Adrenal gland (tissue), 5 donors: Measurements from ENCODE around the gene DCP1A.

Experiments used
- CTCF ChIP-seq, 6 experiments: fragments of 450-650 bp in 4 of 6; fragments of 200-600 bp in 2 of 6; sonication (generic) in 1 of 6; IDR thresholded peaks; 1 replicate in 5 of 6; 2 replicates in 1 of 6; pipeline versions ENCODE4 v1.5.1 to v1.8.0; 2016 to 2021; ENCODE audit warnings: antibody characterized with exemption in 6 of 6, mild to moderate bottlenecking in 2 of 6, moderate library complexity in 1 of 6
- POLR2A ChIP-seq, 2 donors: fragments of 450-650 bp; IDR thresholded peaks; one replicate each; pipeline ENCODE4 v1.6.1; 2017; ENCODE audit warnings: antibody characterized with exemption in 2 of 2, mild to moderate bottlenecking in 2 of 2, moderate library complexity in 1 of 2
- donor health status: DM: no; HTN: no; CAD: no.

- TF ChIP-seq CTCF (IDR thresholded peaks at IDR 0.05) (no peak), POLR2A (IDR thresholded peaks at IDR 0.05) (no peak)
Measured at GRCh38 chr3:53379898-53380297, 32.6 kb upstream of the DCP1A start.
